GM10248 (cell line): ENCODE results near the gene BCL7C.
"Not testable (repeated sequence)": the region's sequence is repeated elsewhere in the genome, so short reads cannot be mapped to it uniquely, and the experiment has no call there.

Source experiments
- CTCF ChIA-PET: fragments of 300-600 bp; sonication (Branson Sonifier 250); formaldehyde crosslinking; extraction: SDS; loops from one replicate; lab custom pipeline; 2021; ENCODE audit warnings: antibody characterized with exemption; lab: Yijun Ruan, JAX
- POLR2A ChIA-PET: fragments of 350-650 bp; sonication (Branson Sonifier 250); formaldehyde crosslinking; extraction: SDS; loops from one replicate; lab custom pipeline; 2020; ENCODE audit warnings: antibody characterized with exemption; lab: Yijun Ruan, JAX
- DNase-seq: peaks from one replicate; pipeline ENCODE4 v3.0.0; 2012; ENCODE audit errors: extremely low spot score
- TF ChIP-seq, protein P1 (sequence below): IDR thresholded peaks from 2 replicates; pipeline ENCODE4 v1.5.1; 2012; ENCODE audit warnings: mild to moderate bottlenecking, low read depth; ENCODE audit errors: extremely low read depth, missing control alignments, control extremely low read depth

Gene BCL7C

DNA sequence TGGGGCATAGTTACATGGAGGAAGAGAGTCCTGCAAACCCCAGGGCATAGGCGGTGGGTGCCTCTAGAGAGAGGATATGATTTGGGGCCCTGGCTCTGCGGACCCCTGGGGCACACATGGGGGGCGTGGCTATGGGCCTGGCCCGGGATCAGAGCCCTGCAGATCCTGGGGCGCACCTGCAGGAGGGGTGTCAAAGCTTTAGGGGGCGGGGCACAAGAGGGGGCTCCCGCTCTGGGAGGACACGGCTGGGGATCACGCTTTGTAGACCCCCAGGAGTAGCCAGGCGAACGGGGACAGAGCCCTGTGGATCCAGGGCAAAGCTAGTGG lies 497 bp downstream of the BCL7C start:
- TF ChIP-seq, protein P1, sequence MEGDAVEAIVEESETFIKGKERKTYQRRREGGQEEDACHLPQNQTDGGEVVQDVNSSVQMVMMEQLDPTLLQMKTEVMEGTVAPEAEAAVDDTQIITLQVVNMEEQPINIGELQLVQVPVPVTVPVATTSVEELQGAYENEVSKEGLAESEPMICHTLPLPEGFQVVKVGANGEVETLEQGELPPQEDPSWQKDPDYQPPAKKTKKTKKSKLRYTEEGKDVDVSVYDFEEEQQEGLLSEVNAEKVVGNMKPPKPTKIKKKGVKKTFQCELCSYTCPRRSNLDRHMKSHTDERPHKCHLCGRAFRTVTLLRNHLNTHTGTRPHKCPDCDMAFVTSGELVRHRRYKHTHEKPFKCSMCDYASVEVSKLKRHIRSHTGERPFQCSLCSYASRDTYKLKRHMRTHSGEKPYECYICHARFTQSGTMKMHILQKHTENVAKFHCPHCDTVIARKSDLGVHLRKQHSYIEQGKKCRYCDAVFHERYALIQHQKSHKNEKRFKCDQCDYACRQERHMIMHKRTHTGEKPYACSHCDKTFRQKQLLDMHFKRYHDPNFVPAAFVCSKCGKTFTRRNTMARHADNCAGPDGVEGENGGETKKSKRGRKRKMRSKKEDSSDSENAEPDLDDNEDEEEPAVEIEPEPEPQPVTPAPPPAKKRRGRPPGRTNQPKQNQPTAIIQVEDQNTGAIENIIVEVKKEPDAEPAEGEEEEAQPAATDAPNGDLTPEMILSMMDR: no peak
- ChIA-PET CTCF (interaction anchor here (1.1 to 3.2 kb wide), 6 partner anchors 9 to 61 kb away, joined by 3 to 19 read pairs (median 5); no protein-coding TSS in a partner anchor), POLR2A (no interaction called here)
- DNase-seq: no peak

DNA sequence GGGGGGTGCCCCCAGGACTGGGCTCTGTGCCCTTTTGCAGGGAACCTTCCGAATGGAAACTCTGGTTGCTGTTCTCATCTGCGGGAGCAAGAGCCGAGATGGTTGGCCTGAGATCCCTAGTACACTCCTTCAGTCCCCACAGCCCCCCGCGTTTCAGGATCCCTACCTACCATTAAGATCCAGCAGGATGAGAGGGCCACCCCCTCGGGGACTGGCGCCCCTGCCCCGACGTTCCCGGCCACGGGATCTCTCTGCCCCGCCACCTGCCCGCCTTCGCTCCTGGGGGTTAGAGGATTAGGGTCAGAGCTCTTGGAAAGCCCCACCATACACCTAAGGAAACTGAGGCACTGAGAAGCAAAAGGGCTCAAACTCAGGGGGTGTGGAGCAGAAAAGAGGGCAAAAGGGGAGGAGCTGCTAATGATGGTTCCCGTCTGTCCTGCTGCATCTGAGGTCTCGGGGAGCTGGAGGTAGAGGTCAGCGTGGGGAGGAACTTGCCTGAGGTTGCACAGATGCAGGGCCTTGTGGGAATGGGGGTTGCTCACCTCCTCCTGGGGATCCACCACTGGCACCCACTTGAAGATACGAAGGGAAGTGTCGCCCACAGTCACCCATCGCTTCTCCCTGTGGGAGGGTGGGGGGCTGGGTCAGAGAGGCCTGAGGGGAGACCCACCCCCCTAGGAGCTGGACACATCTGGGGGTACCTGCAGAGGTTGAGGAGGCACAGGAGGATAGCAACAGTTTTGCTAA lies 1.0 kb downstream of the BCL7C start:
- ChIA-PET CTCF (interaction anchor here (1.1 to 3.2 kb wide), 7 partner anchors 9 to 79 kb away, joined by 3 to 19 read pairs (median 5); no protein-coding TSS in a partner anchor), POLR2A (no interaction called here)
- TF ChIP-seq, protein P1: no peak
- no peak for DNase-seq

DNA sequence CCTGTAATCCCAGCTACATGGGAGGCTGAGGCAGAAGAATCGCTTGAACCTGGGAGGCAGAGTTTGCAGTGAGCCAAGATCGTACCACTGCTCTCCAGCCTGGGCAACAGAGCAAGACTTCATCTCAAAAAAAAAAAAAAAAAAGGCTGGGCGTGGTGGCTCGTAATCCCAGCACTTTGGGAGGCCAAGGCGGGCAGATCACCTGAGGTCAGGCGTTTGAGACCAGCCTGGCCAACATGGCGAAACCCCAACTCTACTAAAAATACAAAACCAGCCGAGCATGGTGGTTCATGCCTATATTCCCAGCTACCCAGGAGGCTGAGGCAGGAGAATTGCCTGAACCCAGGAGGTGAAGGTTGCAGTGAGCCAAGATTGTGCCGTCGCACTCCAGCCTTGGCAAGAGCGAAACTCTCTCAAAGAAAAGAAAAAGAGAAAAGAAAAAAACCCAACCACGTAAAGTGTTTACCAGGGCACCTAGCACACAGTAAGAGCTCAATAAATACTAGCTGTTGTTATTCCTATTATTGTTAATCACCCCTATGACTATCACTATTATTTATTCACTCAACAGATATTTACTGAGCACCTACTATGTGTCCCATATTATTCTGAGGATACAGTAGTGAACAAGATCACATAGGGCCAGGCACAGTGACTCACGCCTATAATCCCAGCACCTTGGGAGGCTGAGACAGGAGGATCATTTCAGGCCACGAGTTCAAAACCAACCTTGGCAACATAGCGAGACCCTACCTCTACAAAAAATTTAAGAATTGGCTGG lies 2.6 kb downstream of the BCL7C start:
- POLR2A ChIA-PET: interaction anchor here (0.6 kb wide), 1 partner anchor 59 kb away, joined by 5 read pairs; no protein-coding TSS in a partner anchor
- DNase-seq: not testable (repeated sequence)
- CTCF ChIA-PET: interaction anchor here (1.0 to 3.2 kb wide), 5 partner anchors 11 to 143 kb away, joined by 3 to 19 read pairs (median 3); partner anchors contain the start of gene PHKG2

GRCh38 chr16:30889721-30890120 lies 4.2 kb downstream of the BCL7C start:
- no peak for DNase-seq
- TF ChIP-seq, protein P1: no peak
- ChIA-PET CTCF (interaction anchor here (1.2 to 1.9 kb wide), 3 partner anchors 12 to 48 kb away, joined by 3 to 7 read pairs (median 6); no protein-coding TSS in a partner anchor), POLR2A (interaction anchor here (0.6 kb wide), 1 partner anchor 803 kb away, joined by 4 read pairs; no protein-coding TSS in a partner anchor)

GRCh38 chr16:30888856-30889499 lies 4.9 kb downstream of the BCL7C start:
- CTCF ChIA-PET: interaction anchor here (1.0 to 1.9 kb wide), 4 partner anchors 13 to 230 kb away, joined by 3 to 7 read pairs (median 4); partner anchors contain the start of gene FBRS

DNA sequence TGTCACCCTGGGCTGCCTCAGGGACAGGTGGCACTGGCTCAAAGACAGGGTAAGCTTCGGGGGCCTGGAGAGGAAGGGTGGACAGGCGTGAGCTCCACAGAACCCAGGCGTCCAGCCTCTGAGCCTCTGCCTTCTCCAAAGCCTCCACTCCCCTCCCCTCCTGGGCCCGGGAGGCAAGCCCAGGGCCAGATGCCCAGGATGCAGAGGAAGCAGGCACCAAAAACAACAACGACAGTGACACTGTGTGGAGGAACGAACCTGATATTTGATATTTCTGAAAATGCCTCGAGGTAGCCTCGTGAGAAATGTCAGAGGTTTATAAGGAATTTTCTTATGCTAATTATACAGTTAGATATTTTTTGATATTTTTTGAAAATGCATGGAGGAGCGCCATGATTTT lies 6.0 kb downstream of the BCL7C start:
- TF ChIP-seq, protein P1: no peak

More at GRCh38 chr16:30888856-30889499, 4.9 kb downstream of the BCL7C start:
- DNase-seq: no peak
- POLR2A ChIA-PET: no interaction called here
- TF ChIP-seq, protein P1: no peak

More for the DNA sequence above, 6.0 kb downstream of the BCL7C start:
- POLR2A ChIA-PET: no interaction called here
- DNase-seq: no peak
- CTCF ChIA-PET: interaction anchor here (1.0 to 2.0 kb wide), 4 partner anchors 14 to 229 kb away, joined by 3 to 11 read pairs (median 6); partner anchors contain the start of gene FBRS
